ENCODE results near the gene KRT77. TPM values are rescaled to one million over a fixed set of nuclear protein-coding genes. Genes with fewer than 3 reads are reported as not detected.

Gene KRT77
- total RNA-seq, 6 experiments from 2014 or later = not detected

DNA sequence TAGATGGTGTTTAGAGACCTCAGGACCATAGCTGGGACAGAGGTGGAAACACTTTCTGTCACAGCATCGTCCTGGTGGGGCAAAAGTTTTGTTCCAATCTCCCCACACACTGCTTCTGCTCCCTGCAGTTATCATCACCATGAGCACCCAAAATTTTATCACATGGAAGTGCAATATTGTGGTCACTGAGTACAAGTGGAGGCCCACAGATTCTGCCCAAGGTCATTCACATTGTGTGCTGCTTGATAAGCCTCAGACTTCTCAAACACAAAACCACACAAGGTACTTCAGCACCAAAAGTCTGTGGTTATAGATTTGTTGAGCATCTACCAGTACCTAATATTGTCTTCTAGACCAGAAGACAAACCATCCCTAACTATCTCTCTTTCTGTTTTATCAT, 554 bp upstream of the KRT77 start:
- Histone ChIP-seq H3K36me3 (no peaks in the 10 kb centered on the region), H3K4me3 (no peak overlapping the region), H3K27ac (no peak overlapping the region), H3K27me3 (no peaks in the 10 kb centered on the region), H3K4me1 (no peaks in the 10 kb centered on the region), H3K9me3 (no peaks in the 10 kb centered on the region)
- ATAC-seq (no peak), DNase-seq (no peak)
- 33% methylated on average over 1 of the region's 1 CpG for WGBS (ENCODE audit: insufficient coverage, low coverage, low lambda C conversion rate, missing lambda C conversion rate)
- TF ChIP-seq, protein P1, sequence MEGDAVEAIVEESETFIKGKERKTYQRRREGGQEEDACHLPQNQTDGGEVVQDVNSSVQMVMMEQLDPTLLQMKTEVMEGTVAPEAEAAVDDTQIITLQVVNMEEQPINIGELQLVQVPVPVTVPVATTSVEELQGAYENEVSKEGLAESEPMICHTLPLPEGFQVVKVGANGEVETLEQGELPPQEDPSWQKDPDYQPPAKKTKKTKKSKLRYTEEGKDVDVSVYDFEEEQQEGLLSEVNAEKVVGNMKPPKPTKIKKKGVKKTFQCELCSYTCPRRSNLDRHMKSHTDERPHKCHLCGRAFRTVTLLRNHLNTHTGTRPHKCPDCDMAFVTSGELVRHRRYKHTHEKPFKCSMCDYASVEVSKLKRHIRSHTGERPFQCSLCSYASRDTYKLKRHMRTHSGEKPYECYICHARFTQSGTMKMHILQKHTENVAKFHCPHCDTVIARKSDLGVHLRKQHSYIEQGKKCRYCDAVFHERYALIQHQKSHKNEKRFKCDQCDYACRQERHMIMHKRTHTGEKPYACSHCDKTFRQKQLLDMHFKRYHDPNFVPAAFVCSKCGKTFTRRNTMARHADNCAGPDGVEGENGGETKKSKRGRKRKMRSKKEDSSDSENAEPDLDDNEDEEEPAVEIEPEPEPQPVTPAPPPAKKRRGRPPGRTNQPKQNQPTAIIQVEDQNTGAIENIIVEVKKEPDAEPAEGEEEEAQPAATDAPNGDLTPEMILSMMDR (IDR thresholded peaks at IDR 0.05) = no peak
- no peak for TF ChIP-seq POLR2A (IDR thresholded peaks at IDR 0.05)
- intact Hi-C loops (cut with DNase I) = no loop called here

DNA sequence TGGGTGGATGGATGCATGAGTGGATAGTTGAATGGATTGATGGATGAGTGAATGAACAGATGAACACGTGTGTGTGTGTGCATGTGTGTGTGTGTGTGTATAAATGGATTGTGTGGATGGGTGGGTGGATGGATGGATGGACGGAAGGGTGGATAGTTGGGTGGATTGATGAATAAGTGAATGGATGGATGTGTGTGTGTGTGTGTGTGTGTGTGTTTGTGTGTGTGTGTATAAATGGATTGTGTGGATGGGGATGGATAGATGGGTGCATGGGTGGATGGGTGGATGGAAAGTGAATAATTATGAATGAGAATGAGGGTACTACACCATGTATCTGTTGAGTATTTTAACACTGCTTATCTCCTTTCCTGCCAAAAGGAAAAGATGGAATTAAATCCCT, 986 bp downstream of the KRT77 start:
- intact Hi-C loops (cut with DNase I) = no loop called here

DNA sequence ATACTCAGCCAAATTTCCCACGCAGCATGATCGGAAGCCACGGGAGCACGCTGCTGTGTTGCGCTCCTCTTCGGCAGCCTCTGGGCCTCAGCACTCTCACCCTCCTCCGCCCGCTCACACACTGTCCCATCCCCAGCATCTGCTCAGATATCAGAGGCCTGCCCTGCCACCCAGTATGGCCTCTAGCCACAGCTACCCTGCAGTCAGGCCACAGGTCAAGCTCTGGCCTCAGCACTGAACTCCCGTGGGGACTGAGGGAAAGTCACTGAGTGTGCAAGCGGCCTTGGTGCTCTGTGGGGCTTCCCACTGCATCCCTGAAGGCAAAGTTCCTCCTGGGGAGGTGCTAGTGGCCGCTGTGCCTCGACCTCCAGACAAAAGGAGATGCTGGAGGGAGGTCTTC, 2.0 kb downstream of the KRT77 start:
- DNase-seq (no peak), ATAC-seq (no peak)
- Histone ChIP-seq H3K27me3 (no peaks in the 10 kb centered on the region), H3K4me3 (no peak overlapping the region), H3K9me3 (no peaks in the 10 kb centered on the region), H3K27ac (no peak overlapping the region), H3K4me1 (no peaks in the 10 kb centered on the region), H3K36me3 (no peaks in the 10 kb centered on the region)
- TF ChIP-seq, protein P1 (IDR thresholded peaks at IDR 0.05) = no peak
- TF ChIP-seq POLR2A (IDR thresholded peaks at IDR 0.05) = no peak
- intact Hi-C loops (cut with DNase I) = no loop called here
- WGBS (ENCODE audit: insufficient coverage, low coverage, low lambda C conversion rate, missing lambda C conversion rate) = 68% methylated on average over 7 of the region's 12 CpGs

More for the DNA sequence above, 986 bp downstream of the KRT77 start:
- 69% methylated on average over 2 of the region's 2 CpGs for WGBS (ENCODE audit: insufficient coverage, low coverage, low lambda C conversion rate, missing lambda C conversion rate)
- no peak for TF ChIP-seq POLR2A (IDR thresholded peaks at IDR 0.05)
- TF ChIP-seq, protein P1 (IDR thresholded peaks at IDR 0.05) = no peak
- H3K27me3 ChIP-seq = no peaks in the 10 kb centered on the region
- H3K4me1 ChIP-seq = no peaks in the 10 kb centered on the region
- no peak for DNase-seq
- no peak overlapping the region for H3K4me3 ChIP-seq
- H3K9me3 ChIP-seq = no peaks in the 10 kb centered on the region
- H3K36me3 ChIP-seq = no peaks in the 10 kb centered on the region
- H3K27ac ChIP-seq = no peak overlapping the region
- ATAC-seq = no peak

DNA sequence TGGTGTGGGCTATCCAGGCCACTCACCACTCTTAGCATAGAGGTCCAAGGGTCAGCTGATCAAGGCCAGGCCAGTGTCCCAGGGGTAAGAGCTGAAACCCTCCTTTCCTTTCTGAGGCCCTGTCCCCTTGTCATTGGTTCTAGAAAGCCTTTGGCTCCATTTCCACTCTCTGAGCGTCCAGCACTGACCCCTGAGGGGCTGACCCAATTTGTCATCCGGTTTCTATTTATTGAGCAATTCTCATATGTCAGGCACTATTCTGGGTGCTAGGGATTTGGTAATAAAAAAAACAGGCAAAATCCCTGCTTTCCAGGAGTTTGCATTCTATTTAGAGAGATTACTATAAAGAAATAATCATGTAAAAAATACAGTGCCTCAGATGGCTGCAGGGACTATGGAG, 3.4 kb downstream of the KRT77 start:
- no peak for TF ChIP-seq POLR2A (IDR thresholded peaks at IDR 0.05)
- TF ChIP-seq, protein P1 (IDR thresholded peaks at IDR 0.05) = no peak
- no peak overlapping the region for H3K27ac ChIP-seq
- no peaks in the 10 kb centered on the region for H3K27me3 ChIP-seq
- H3K9me3 ChIP-seq = no peaks in the 10 kb centered on the region
- H3K4me3 ChIP-seq = no peak overlapping the region
- no peaks in the 10 kb centered on the region for H3K36me3 ChIP-seq
- no peak for DNase-seq
- no peak for ATAC-seq
- intact Hi-C loops (cut with DNase I) = no loop called here
- no peaks in the 10 kb centered on the region for H3K4me1 ChIP-seq
- 27% methylated on average over 2 of the region's 2 CpGs for WGBS (ENCODE audit: insufficient coverage, low coverage, low lambda C conversion rate, missing lambda C conversion rate)

DNA sequence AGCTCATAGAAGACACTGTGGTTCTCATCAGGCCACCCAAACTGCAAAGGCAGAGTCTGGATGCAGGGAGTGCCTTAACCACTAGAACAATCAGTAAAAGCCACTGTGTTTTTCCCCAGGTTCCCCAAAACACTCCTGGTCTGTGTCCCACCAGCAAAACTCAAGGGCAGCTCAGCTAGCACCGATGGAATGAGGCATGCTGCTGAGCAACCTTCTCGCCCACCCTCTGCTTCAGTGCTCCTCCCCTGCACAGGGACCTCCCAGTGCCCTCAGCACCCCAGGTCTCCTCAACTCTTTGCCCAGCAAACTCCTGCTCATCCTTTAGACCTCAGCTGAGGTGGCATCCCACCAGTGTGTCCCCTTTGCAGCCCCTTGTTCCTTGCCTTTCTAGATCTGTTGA, 4.0 kb downstream of the KRT77 start:
- Histone ChIP-seq H3K36me3 (no peaks in the 10 kb centered on the region), H3K27ac (no peak overlapping the region), H3K9me3 (no peaks in the 10 kb centered on the region), H3K27me3 (no peaks in the 10 kb centered on the region), H3K4me1 (no peaks in the 10 kb centered on the region), H3K4me3 (no peak overlapping the region)
- no peak for ATAC-seq
- TF ChIP-seq, protein P1 (IDR thresholded peaks at IDR 0.05) = no peak
- TF ChIP-seq POLR2A (IDR thresholded peaks at IDR 0.05) = no peak
- intact Hi-C loops (cut with DNase I) = no loop called here
- WGBS (ENCODE audit: insufficient coverage, low coverage, low lambda C conversion rate, missing lambda C conversion rate) = no CpG with 5 or more reads among the region's 2 CpGs
- no peak for DNase-seq
